ENCODE measurements around the gene SHLD3. TPM values are rescaled to one million over a fixed set of nuclear protein-coding genes. Genes with fewer than 3 reads are reported as not detected.
"Not testable (repeated sequence)": the region's sequence is repeated elsewhere in the genome, so short reads cannot be mapped to it uniquely, and the experiment has no call there.

Gene SHLD3, protein sequence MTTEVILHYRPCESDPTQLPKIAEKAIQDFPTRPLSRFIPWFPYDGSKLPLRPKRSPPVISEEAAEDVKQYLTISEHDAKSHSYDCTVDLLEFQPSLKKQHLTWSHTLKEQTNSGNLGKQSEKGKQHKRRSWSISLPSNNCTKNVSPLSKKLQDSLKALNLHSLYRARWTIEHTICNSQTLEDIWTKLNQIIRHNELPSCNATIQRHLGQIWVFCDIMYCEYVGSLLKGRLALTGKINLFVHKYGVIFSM
- 1 to 10 TPM; 3.5 to 5.5 (median 4.2) TPM for polyA plus RNA-seq (ENCODE audit: insufficient read length in 4 of 4)

DNA sequence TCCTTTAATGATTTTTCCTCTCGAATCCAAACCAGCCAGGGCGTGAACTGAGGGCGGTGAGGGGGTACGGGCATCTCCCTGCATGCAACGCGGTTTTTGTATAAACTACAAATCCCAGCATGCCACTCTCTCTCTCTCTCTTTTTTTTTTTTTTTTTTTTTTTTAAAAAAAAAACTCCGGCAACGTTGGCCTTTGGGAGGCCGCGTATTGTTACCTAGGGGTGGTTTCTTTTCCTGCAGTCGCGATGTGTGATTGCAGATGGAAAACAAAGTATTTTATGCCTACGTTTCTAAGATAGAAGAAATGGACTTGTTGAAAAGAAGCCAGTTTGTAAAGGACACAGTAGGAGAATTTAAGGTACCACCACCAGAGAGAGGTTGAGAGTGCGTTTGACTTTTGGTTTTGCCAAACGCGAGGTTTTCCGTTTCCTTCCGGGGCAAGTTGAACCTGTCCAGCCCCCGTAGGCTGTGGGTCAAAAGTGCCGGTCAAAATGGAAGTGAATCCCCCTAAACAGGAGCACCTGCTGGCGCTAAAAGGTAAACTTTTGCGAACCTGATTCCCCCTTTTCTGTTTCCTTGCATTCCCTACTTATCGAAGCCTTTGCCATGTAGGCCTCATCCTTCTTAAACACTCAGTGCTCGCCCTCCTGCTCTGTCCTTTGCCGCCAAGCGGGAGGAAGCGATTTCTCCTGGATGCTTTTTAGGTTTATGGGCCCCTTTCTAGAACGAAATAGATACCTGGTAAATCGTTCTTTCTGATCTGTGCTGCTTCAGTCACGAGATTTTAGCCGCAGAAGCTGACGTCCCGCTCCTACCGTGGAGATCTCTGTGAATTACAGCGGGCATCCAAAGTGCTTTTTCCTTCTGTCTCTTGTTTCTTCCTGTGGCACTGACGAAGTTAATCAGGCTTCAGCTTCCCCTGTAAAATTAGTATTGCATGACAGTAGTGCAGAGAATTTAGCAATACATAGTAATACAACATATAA, at the start of gene SHLD3, which contains the start of gene TRAPPC13:
SHLD3 (plus strand) TSS at position 457 of the 985 bp plus-strand sequence. CDS start 4,561 bp downstream, outside the sequence.
TRAPPC13 (plus strand) TSS at position 457 of the 985 bp plus-strand sequence; CDS start at position 491, 34 bp downstream.
- DNase-seq (ENCODE audit: low read depth in 4 of 4, low spot score in 3 of 4) = peak; percentile 84 to 92 (median 88)

DNA sequence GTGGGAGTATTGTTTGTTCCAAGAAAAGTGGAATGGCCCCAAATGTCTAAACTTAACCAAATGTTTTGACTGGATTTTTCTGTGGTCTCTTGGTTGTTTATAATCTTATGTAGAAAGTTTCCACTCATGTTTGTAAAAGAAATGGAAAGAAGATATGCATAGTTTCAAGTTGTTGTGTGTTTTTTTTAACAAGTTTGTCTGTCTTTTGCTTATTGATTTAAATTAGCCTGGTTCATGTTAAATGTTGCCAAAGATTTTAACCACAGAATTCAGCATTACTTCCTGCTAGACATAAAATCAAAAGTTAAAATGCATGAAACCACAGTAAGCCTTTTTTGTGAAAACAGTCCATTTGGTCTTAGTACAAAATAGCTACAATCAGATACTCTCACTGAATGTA, 47.7 kb upstream of the SHLD3 start:
- no peak for DNase-seq (ENCODE audit: low read depth in 4 of 4, low spot score in 3 of 4)

DNA sequence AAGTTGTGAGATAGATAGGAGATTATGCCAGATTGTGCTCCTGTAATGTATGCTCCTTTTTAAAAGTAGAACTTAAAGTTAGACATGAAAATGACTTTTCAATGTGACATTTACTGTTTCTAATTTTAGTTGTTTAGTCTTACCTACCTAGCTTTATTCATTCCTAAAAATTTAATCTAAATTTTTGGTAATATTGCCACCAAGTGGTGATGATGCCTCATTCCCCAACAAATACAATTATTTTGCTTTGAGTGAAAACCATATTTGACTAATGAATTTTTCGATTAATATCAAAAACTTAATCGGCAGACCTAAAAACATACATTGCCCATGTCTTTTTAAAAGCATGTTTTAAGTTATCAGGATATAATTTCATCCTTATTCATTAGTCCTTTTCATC, 36.1 kb upstream of the SHLD3 start:
- no peak for DNase-seq (ENCODE audit: low read depth in 4 of 4, low spot score in 3 of 4)

DNA sequence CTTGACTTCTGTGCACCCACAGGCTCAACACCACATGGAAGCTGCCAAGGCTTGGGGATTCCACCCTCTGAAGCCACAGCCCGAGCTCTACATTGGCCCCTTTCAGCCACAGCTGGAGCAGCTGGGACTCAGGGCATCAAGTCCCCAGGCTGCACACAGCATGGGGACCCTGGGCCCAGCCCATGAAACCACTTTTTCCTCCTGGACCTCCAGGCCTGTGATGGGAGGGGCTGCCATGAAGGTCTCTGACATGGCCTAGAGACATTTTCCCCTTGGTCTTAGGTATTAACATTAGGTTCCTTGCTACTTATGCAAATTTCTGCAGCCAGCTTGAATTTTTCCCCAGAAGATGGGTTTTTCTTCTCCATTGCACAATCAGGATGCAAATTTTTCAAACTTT, 23.1 kb upstream of the SHLD3 start:
- not testable (repeated sequence) for DNase-seq (ENCODE audit: low read depth in 4 of 4, low spot score in 3 of 4)

DNA sequence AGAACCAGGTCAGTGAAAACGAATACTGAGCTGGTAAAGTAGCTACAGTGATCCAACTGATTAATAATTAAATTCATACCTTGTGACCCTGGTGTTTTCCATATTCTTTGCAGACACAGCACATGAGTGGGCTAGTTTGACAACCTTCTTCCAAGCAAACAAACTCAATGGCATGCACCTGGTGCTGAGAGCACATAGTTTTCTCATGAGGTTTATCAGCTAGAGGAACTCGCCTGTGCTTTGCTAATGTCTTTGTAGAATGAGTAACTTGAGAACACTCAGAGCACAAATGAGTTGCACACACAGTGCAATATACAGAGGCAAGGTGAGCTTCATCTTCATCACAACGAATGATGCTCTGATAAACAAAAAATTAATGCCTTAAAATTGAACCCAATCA, 13.3 kb upstream of the SHLD3 start:
- peak in 2 of 4 donors; percentile 35 to 40 for DNase-seq (ENCODE audit: low read depth in 4 of 4, low spot score in 3 of 4)

DNA sequence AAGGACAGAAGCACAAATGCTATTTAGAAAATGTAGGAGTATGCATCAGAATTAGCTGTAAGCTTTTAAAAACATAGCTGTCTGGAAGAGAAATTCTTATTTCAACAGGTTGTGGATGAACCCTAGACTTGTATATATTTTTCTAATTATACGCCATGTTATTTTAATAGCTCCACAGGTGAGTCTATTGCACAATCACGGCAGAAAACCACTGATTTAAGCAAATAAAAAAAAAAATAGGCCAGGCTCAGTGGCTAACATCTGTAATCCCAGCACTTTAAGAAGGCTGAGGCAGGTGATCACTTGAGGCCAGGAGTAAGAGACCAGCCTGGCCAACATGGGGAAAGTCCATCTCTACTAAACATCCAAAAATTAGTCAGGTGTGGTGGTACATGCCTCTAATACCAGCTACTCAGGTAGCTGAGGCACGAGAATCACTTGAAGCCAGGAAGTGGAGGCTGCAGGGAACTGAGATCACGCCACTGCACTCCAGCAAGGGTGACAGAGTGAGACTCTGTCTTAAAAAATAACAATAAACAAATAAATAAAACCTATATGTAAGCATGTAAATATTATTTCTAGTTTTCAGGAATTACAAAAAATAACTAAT, 12.4 kb upstream of the SHLD3 start:
- DNase-seq (ENCODE audit: low read depth in 4 of 4, low spot score in 3 of 4) = no peak

DNA sequence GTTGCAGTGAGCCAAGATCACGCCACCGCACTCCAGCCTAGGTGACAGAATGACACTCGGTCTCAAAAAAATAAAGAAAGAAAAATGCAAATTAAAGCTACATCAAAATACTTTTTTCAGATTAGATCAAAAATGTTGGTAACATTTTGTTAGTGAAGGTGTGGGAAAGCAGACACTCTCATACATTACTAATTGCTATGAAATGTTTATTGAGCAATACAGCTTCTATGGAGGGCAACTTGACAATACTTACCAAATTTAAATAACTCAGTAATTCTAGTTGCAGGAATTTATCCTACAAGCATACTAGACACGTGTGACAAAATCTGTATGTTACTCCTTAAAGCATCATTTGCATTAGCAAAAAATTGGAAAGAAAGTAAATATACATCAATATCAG, 4.8 kb upstream of the SHLD3 start:
- no peak for DNase-seq (ENCODE audit: low read depth in 4 of 4, low spot score in 3 of 4)

DNA sequence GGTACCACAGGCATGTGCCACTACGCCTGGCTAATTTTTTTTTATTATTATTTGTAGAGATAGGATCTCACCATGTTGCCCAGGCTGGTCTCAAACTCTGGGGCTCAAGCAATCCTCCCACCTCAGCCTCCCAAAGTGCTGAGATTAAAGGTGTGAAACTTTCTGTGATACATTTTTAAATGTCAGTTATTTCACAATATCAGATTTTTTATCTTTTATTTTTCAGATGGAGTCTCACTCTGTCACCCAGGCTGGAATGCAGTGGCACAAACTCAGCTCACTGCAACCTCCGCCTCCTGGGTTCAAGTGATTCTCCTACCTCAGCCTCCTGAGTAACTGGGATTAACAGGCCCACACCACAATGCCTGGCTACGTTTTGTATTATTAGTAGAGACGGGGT, 2.9 kb upstream of the SHLD3 start:
- not testable (repeated sequence) for DNase-seq (ENCODE audit: low read depth in 4 of 4, low spot score in 3 of 4)

DNA sequence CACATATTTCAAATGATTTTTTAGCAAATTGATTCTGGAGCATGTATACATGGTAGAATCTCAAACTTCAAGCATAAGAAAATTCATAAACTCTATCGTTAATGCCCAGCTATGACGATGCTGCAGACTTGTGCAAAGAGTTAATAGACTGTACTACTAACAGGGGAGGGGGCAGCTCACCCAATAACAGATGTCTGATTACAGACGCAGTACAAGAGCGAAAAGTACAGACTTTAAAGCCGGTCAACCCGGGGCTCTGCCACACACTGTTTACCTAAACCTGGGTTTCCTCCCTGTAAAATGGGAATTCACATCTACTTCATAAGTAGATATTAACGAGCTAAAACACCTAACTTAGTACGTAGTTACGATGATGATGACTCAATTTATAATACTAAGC, 1.3 kb upstream of the SHLD3 start:
- no peak for DNase-seq (ENCODE audit: low read depth in 4 of 4, low spot score in 3 of 4)

DNA sequence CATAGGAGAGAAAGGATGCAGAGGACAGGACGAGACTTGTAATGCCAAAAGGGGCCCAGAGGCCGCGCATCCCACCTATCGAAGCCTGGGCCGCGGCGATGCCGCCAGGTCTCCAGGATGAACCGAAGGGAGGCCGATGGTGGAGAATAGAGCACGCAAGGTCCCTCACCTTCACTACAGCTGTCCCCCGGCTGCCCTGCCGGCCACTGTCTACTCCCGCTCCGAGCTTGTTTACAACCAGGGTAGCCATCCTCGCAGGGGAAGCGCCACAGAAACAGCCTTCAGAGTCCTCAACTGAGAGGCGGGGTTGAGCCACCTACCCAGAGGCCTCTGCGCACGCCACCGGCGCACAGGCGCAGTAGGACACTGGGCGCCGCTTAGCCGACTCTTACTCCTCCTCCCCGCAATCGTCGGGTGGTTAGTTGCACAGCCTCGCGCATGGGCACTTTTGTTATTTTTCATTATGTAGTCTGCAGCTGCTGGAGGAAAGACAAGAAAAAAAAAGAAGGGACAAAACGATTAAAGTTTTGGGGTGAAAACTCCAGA, 729 bp upstream of the SHLD3 start, which contains the start of gene TRIM23:
TRIM23 (minus strand) TSS at position 309 of the 546 bp plus-strand sequence; CDS start at position 250, 59 bp downstream.
- peak; percentile 88 to 92 (median 90) for DNase-seq (ENCODE audit: low read depth in 4 of 4, low spot score in 3 of 4)

DNA sequence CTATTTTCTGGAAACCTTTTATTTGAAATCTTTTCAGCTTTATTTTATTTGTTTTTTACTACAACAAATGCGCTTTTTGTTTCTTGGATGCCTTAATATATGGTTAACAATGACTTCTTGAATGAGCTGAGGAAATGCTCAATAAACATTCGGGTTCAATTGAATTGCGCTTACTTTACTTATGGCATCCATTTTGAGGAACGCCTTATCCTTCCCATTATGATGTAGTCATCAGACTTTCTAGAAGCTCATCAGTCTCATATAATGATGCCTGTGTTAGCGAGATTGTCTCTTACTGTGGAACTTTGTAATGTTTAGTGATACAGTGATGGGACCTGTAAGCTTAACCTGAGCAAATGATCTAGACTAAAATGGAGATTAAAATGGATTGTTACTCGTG, 916 bp downstream of the SHLD3 start:
- DNase-seq (ENCODE audit: low read depth in 4 of 4, low spot score in 3 of 4) = no peak

DNA sequence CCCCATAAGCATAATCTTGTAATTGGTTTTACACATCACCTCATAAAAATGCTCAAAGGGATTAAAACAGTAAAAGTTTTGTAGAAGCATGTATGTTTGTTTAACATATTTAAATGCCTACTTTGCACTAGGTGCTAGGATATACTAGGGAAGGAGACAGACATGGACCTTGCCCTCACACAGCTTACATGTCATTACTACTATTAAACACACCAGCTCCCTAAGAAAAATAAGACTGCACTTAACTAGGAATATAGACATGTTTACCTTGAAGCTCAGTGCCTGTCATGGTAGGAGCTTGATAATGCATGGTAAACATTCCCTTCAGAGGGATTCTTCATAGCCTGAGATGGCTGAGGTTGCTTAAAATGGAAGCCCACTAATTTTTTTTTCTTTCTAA, 6.2 kb downstream of the SHLD3 start:
- DNase-seq (ENCODE audit: low read depth in 4 of 4, low spot score in 3 of 4) = no peak

DNA sequence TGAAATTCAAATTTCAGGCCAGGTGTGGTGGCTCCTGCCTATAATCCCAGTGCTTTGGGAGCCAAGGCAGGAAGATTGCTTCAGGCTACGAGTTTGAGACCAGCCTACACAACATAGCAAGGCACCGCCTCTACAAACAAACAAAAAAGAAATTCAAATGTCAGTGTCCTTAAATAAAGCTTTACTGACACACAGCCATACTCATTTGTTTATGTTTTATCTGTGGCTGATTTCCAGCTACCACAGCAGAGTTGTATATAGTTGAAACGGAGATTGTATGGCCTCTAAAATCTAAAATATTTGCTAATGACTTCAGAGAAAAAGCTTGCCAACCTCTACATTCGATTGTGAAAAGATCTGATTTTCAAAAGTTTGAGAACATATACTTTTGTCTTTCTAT, 15.4 kb downstream of the SHLD3 start:
- no peak for DNase-seq (ENCODE audit: low read depth in 4 of 4, low spot score in 3 of 4)

DNA sequence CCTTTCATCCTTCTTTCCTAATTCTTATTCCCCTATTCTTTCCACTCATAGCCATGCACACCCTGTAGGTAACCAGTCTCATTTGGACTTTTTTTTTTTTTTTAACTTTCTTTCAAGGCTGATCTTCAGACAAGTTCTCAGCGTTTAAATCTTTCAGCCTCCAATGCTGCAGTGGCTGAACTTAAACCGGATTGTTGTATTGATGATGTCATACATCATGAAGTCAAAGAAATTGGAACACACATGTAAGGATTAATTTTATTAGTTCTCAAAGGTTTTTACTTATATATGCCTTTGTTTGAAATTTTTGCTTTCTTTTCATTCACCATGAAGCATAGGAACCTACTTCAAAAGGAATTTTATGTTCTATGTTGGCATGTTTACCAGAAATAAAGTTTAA, 22.1 kb downstream of the SHLD3 start:
- DNase-seq (ENCODE audit: low read depth in 4 of 4, low spot score in 3 of 4) = no peak

DNA sequence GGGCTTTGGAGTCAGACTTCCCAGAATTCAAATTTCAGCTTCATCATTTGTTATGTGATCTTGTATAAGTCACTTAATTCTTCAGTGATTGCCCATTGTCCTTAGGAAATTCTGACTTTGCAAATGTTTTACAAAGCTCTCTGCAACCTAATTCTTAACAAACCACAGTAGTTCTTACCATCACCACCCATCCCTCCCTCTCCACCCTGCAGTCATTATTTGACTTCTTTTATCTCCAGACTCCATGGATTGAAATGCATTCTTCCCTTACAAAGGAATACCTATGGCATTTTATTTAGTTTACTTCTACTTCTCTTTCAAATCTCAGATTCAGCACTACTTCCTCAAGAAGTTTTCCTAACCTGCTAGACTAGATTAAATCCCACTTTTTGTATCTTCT, 23.1 kb downstream of the SHLD3 start:
- no peak for DNase-seq (ENCODE audit: low read depth in 4 of 4, low spot score in 3 of 4)

DNA sequence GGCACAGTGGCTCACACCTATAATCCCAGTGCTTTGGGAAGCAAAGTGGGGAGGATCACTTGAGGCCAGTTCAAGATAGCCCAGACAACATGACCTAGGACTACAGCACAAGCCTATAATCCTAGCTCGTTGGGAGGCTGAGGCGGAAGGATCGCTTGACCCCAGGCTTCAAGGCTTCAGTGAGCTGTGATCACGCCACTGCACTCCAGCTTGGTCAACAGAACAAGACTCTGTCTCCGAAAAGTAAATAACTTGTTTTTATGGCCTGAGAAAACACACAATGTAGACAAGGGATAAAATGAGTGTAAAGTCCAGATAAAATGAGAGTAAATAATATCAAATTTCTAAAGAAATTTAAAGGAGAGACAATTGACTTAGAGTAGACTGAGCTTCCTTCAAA, 26.3 kb downstream of the SHLD3 start:
- no peak for DNase-seq (ENCODE audit: low read depth in 4 of 4, low spot score in 3 of 4)

DNA sequence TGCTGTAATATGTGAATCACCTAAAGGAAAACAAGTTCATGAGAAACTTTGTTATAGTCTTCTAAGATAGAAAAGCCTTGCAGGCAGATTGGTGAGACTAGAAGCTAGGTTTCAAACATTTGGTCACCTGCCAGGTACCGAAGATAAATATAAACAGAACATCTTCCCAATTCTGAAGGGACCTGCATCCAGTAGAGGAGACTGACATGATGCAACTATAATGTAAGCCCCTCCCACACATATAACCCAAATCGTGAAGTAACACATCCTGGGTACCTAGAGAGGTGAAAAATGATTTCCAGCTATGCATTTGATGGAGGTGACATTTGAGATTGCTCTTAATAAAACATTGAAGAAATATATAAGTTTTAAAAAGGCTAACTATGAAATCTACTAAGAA, 29.9 kb downstream of the SHLD3 start:
- no peak for DNase-seq (ENCODE audit: low read depth in 4 of 4, low spot score in 3 of 4)

DNA sequence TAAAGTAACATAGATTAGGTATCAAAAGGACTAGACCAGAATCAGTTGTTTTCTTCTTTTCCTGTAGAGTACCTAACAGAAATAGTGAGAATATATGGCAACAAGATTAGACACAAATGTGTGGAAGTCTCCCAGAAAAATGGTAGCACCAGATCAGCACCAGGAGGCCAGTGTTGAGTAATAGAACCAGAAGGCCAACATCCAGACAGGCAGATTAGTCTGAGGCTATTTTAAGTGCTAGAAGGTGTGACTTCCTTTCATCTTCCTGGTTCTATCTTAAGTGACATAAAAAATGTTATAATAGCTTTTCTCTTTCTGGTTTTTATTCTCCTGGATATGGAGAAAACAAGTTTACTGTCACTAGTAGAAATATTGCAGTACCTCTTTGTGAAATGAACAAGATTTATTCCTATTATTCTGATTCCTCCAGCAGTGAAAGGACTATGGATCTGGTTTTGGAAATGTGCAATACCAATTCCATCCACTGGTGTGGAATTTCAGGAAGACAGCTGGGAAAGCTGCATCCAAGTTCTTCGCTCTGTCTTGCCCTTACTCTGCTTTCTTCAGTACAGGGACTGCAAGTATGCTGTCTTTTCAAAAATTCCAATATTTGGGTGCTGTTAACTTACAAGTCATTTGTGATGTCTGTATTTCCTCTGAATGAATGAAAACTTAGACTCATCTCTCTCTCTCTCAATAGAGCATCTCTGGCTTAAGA, 39.1 kb downstream of the SHLD3 start:
- DNase-seq (ENCODE audit: low read depth in 4 of 4, low spot score in 3 of 4) = no peak

DNA sequence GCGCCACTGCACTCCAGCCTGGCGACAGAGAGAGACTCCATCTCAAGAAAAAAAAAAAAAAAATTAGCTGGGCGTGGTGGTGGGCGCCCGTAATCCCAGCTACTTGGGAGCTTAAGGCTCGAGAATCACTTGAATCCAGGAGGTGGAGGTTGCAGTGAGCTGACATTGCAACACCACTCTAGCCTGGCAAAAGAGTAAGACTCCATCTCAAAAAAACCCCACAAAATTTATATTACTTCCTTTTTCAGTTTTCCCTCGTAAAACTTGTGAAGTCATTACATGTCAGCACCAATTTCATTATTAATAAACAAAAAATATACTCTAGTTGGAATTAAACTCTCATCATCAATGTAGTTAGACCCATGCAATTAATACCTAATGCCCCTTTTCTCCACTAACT, 43.9 kb downstream of the SHLD3 start:
- no peak for DNase-seq (ENCODE audit: low read depth in 4 of 4, low spot score in 3 of 4)

DNA sequence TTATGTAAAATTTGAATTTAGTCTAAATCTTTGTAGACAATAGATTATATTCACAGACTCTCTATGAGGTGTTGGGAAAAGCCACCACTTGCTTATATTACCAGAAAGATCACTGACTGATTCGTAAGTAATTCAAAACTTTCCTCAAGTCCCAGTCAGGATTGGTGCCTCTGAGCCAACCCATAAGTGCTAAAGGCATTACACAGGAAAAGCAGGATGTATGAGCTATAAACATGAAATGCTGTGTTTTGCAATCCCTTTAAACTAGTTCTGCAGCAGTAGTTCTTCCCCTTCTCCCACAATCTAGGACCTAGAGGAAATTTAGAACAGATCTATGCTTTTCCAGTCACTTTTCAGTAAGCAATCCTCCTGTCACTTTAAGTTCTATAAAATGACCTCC, 48.0 kb downstream of the SHLD3 start:
- DNase-seq (ENCODE audit: low read depth in 4 of 4, low spot score in 3 of 4) = no peak
